Measurements from ENCODE around the gene OR4E1.

The OR4E1 gene

DNA sequence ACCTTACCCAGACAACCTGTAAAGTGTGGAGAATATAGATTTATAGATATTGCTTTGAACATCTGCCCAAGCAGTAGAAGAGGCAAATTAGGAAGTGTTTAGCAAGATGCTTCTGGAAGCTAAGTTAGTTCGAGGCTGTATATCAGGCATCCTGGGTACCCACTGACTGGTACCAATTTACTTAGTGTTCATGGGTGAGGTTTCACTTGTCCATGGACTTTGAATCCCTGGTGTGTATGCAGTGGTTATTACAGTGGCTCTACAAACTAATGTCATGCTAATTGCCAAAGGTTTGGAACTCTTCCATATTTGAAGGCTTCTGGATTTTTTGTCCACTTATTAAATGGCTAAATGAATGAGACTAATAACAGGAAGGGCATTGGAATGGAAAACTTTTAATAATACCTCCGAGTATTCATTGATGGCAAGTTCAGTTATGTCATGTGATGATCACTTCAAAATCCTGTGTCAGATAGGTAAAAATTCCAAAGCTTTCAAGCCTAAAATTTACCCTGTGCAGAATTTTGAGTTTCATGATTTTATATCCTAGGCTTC, 20.2 kb downstream of the OR4E1 start, which contains the start of gene OR4E2:
Gene OR4E2, plus strand, starts transcription at position 505 of the 555 bp plus-strand sequence. CDS start 11,248 bp downstream, outside the sequence.
- Histone ChIP-seq H3K4me1 (ENCODE audit: low read length) (no peaks in the 10 kb centered on the region), H4K20me1 (ENCODE audit: insufficient read depth, low read length) (no peaks in the 10 kb centered on the region), H3K9ac (ENCODE audit: low read length) (no peak within 1 kb of the TSS), H3K79me2 (ENCODE audit: low read length) (no peaks in the 10 kb centered on the region), H3K27ac (ENCODE audit: low read length) (no peak within 1 kb of the TSS), H3K9me2 (replicated peaks; ENCODE audit: insufficient read depth, low read length) (no peaks in the 10 kb centered on the region), H3F3A (ENCODE audit: insufficient read depth, low read length) (no peaks in the 10 kb centered on the region), H3K4me3 (ENCODE audit: low read length) (no peak within 1 kb of the TSS), H3K36me3 (replicated peaks; ENCODE audit: insufficient read depth, low read length) (no peaks in the 10 kb centered on the region), H3K4me2 (ENCODE audit: low read depth, low read length) (no peak within 1 kb of the TSS), H3K27me3 (replicated peaks; ENCODE audit: insufficient read depth, low read length) (no peaks in the 10 kb centered on the region), H3K9me3 (replicated peaks; ENCODE audit: insufficient read depth, low read length) (no peaks in the 10 kb centered on the region), H2AFZ (ENCODE audit: low read length) (no peak within 1 kb of the TSS)
- DNase-seq: no peak
- TF ChIP-seq EZH2phosphoT487 (IDR thresholded peaks at IDR 0.05; ENCODE audit: low read length) (no peak), EZH2 (optimal IDR thresholded peaks at IDR 0.05; ENCODE audit: low read depth, low read length) (no peak)
- TF ChIP-seq, protein P1, sequence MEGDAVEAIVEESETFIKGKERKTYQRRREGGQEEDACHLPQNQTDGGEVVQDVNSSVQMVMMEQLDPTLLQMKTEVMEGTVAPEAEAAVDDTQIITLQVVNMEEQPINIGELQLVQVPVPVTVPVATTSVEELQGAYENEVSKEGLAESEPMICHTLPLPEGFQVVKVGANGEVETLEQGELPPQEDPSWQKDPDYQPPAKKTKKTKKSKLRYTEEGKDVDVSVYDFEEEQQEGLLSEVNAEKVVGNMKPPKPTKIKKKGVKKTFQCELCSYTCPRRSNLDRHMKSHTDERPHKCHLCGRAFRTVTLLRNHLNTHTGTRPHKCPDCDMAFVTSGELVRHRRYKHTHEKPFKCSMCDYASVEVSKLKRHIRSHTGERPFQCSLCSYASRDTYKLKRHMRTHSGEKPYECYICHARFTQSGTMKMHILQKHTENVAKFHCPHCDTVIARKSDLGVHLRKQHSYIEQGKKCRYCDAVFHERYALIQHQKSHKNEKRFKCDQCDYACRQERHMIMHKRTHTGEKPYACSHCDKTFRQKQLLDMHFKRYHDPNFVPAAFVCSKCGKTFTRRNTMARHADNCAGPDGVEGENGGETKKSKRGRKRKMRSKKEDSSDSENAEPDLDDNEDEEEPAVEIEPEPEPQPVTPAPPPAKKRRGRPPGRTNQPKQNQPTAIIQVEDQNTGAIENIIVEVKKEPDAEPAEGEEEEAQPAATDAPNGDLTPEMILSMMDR (IDR thresholded peaks at IDR 0.05; ENCODE audit: low read length): no peak

DNA sequence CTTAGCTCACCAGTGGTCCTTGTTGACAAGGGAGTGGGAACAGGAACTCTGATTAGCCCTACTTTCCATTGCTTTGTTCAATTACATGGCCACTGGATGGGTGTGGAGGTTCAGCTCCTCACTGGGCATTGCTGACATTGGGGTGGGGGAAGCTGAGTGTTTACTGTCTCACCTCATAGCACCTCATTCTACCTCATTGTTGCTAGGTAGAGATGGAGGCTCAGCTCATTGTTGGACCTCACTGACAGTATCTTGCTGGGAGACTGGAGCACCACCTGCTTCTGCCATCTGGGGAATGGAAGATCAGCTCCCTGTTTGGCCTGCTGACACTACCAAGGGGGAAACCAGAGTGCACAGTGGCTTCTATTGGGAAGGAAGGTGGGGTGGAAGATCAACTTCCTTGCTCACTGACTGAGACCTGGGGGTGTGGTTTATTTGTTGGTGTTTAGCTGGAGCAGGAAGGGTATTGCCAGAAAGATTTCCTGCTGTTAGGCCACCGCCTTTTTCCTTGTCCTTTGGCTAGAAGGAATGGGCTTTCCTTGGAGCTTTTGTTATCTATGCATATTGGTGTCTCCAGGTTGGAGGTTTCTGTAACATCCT, 21.3 kb downstream of the OR4E1 start:
- Histone ChIP-seq H3K4me3 (ENCODE audit: low read length) (no peak overlapping the region), H3F3A (ENCODE audit: insufficient read depth, low read length) (no peaks in the 10 kb centered on the region), H3K9ac (ENCODE audit: low read length) (no peak overlapping the region), H3K9me3 (replicated peaks; ENCODE audit: insufficient read depth, low read length) (no peaks in the 10 kb centered on the region), H3K4me1 (ENCODE audit: low read length) (no peaks in the 10 kb centered on the region), H3K79me2 (ENCODE audit: low read length) (no peaks in the 10 kb centered on the region), H3K36me3 (replicated peaks; ENCODE audit: insufficient read depth, low read length) (no peaks in the 10 kb centered on the region), H3K27me3 (replicated peaks; ENCODE audit: insufficient read depth, low read length) (no peaks in the 10 kb centered on the region), H4K20me1 (ENCODE audit: insufficient read depth, low read length) (no peaks in the 10 kb centered on the region), H3K27ac (ENCODE audit: low read length) (no peak overlapping the region), H3K4me2 (ENCODE audit: low read depth, low read length) (no peak overlapping the region), H2AFZ (ENCODE audit: low read length) (no peak overlapping the region), H3K9me2 (replicated peaks; ENCODE audit: insufficient read depth, low read length) (no peaks in the 10 kb centered on the region)
- TF ChIP-seq EZH2 (optimal IDR thresholded peaks at IDR 0.05; ENCODE audit: low read depth, low read length): no peak
- no peak for TF ChIP-seq EZH2phosphoT487 (IDR thresholded peaks at IDR 0.05; ENCODE audit: low read length)
- TF ChIP-seq, protein P1 (IDR thresholded peaks at IDR 0.05; ENCODE audit: low read length): no peak
- no peak for DNase-seq

DNA sequence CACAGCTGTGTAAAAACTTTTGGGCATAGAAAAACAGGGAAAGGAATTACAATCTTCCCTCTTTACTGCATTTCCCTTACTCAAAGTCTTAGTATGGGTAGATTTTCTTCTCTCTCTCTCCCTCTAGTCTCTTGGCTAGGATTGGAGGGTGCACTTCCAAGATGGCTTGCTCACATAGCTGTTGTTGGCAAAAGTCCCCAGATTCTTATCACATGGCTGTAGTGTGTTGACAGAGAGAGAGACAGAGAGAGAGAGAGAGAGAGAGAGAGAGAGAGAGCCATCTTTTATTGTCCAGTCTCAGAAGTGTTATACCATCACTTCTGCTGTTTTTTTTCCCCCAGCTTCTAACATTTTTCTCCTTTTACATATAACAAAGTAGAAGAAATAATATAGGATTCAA, 26.2 kb downstream of the OR4E1 start:
- Histone ChIP-seq H3K79me2 (ENCODE audit: low read length) (no peaks in the 10 kb centered on the region), H3K4me1 (ENCODE audit: low read length) (no peaks in the 10 kb centered on the region), H3F3A (ENCODE audit: insufficient read depth, low read length) (no peaks in the 10 kb centered on the region), H3K27ac (ENCODE audit: low read length) (no peak overlapping the region), H2AFZ (ENCODE audit: low read length) (no peak overlapping the region), H3K4me2 (ENCODE audit: low read depth, low read length) (no peak overlapping the region), H3K27me3 (replicated peaks; ENCODE audit: insufficient read depth, low read length) (no peaks in the 10 kb centered on the region), H4K20me1 (ENCODE audit: insufficient read depth, low read length) (no peaks in the 10 kb centered on the region), H3K9me2 (replicated peaks; ENCODE audit: insufficient read depth, low read length) (no peaks in the 10 kb centered on the region), H3K4me3 (ENCODE audit: low read length) (no peak overlapping the region), H3K9me3 (replicated peaks; ENCODE audit: insufficient read depth, low read length) (no peaks in the 10 kb centered on the region), H3K9ac (ENCODE audit: low read length) (no peak overlapping the region), H3K36me3 (replicated peaks; ENCODE audit: insufficient read depth, low read length) (no peaks in the 10 kb centered on the region)
- DNase-seq: no peak
- TF ChIP-seq, protein P1 (IDR thresholded peaks at IDR 0.05; ENCODE audit: low read length): no peak
- TF ChIP-seq EZH2phosphoT487 (IDR thresholded peaks at IDR 0.05; ENCODE audit: low read length): no peak
